Left lobe of liver (tissue), 2 donors: Measurements from ENCODE around the gene MAGI2. TPM values are rescaled to one million over a fixed set of nuclear protein-coding genes. Genes with fewer than 3 reads are reported as not detected.
A peak's percentile ranks its signal among the peaks of the same experiment; 100 is the strongest.

Experiments
- ATAC-seq: fragments of 200-7000 bp; cut with Tn5 transposase; one replicate; pipeline ENCODE4 v1.9.1; 2020; ENCODE audit warnings: mild to moderate bottlenecking, moderate library complexity
- DNase-seq: peaks from one replicate; pipeline ENCODE4 v3.0.0-alpha.2; 2020; ENCODE audit warnings: low spot score
- total RNA-seq: library from RNA; stranded (reverse); gene quantifications from one replicate; pipeline ENCODE4 v1.2.1, GENCODE V29; 2021
- donor health status: DM: no; HTN: no; CAD: no; lungs with moderate emphysema.
- donor health status: DM: no; HTN: yes; CAD: no.

The MAGI2 gene
- total RNA-seq, 1 donor from 2014 or later, result 2.9 TPM

- no peak for DNase-seq
- no peak for ATAC-seq
Measured at GRCh38 chr7:79381921-79382320, 71.5 kb downstream of the MAGI2 start.

- ATAC-seq, result no peak
Measured at GRCh38 chr7:79377097-79377496, 76.4 kb downstream of the MAGI2 start.

GRCh38 chr7:79376299-79377025 is 77.0 kb downstream of the MAGI2 start:
- DNase-seq (no peak), ATAC-seq (no peak)

More at GRCh38 chr7:79377097-79377496, 76.4 kb downstream of the MAGI2 start:
- DNase-seq, result no peak

DNA sequence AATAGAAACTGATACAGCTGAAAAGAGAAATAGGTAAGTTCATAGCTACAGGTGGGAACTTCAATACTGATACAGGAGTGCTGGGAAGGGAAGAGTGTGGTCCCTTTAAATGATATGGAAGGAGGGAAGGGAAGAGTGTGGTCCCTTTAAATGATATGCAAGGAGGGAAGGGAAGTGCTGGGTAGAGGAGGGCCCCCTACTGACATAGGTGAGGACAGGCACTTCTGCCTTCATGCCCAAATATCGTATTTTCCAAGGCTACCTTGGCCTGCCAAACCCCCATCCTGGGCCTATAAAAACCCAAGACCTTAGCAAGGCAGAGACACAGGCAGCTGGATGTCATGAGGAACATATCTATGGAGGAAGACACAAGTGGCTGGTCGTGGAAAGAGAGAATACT is 92.3 kb downstream of the MAGI2 start:
- ATAC-seq, result no peak
- DNase-seq, result no peak

GRCh38 chr7:79359827-79360226 is 93.6 kb downstream of the MAGI2 start:
- ATAC-seq (no peak), DNase-seq (no peak)

GRCh38 chr7:79357101-79357500 is 96.4 kb downstream of the MAGI2 start:
- ATAC-seq (no peak), DNase-seq (no peak)

DNA sequence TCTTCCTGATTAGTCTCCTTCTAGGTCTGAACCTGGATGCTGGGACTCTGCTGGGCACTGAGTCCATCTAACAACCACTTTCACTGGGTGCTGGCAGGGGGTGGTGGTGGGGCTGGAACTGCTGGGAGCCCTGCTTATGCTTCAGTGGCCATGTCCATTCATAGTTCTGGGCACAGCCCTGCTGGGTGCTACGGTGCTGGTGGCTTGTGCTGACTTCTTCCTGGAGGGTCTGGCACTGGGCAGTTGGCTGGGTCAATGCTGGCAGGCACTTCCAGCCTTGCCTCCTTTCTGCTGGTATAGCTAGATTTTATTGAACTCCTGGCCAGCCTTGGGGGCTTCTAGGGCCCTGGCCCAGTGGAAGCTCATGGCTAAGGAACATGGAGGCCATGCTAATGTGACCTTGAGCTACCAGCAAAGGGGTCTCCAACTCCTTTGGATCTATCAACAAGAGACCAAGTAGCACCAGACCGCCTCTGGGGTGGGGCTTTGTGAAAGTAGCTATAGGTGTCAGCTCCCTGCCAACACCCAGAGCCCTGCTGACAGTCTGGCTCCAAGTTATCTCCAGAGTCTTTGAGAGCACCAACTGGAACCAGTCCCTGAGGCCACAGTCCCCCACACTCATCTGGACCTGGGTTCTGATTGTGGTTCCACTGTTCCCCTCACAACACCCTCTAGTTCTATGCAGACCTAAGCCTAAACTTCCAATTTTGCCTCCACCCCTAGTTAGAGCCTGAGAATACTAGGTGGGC is 99.6 kb downstream of the MAGI2 start:
- no peak for DNase-seq

GRCh38 chr7:79352323-79352722 is 101.1 kb downstream of the MAGI2 start:
- DNase-seq (no peak), ATAC-seq (peak; percentile 94)

More for the DNA sequence above, 99.6 kb downstream of the MAGI2 start:
- no peak for ATAC-seq

DNA sequence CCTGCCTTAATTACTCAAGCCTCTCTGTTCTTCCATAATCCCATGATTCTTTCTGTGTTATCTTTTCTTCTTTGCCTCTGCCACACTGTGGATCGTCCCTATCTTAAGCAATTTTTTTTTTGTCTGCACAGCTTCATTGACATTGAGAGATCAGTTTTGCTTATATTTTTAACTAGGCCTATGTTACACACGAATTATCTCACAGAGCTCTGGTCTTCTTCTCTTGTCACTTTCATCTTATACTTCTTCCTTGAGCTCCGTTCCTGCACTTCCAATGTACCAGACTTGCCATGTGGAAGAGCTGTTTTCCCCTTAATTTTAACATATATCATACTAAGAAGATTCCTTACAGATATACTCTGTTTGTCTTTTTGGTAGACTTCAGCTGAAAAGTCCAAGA is 106.1 kb downstream of the MAGI2 start:
- no peak for DNase-seq

GRCh38 chr7:79341902-79342301 is 111.6 kb downstream of the MAGI2 start:
- ATAC-seq (peak; percentile 66), DNase-seq (no peak)

More for the DNA sequence above, 106.1 kb downstream of the MAGI2 start:
- ATAC-seq, result no peak

- no peak for DNase-seq
- ATAC-seq, result no peak
Measured at GRCh38 chr7:79340212-79340611, 113.3 kb downstream of the MAGI2 start.

GRCh38 chr7:79339208-79339925 is 114.1 kb downstream of the MAGI2 start:
- DNase-seq, result no peak
- no peak for ATAC-seq

- ATAC-seq (no peak), DNase-seq (no peak)
Measured at GRCh38 chr7:79337717-79338116, 115.8 kb downstream of the MAGI2 start.

DNA sequence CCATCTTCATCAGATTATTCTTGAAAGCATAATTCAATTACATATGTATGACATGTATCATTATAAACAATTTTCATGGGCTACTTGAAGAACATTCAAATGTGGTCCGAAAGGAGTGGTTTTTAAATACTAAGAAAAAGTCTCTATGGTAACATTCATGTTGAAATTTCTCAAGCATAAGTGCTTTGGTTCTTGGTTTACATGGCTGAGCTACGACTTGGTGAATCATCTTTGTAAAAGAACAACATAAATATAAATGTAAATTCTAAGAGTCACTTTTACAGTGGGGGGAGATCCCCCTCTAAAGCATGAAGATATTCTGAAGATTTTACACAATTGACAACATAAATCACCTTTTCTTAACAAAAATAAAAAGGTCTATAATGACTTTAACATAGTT is 118.6 kb downstream of the MAGI2 start:
- no peak for ATAC-seq

DNA sequence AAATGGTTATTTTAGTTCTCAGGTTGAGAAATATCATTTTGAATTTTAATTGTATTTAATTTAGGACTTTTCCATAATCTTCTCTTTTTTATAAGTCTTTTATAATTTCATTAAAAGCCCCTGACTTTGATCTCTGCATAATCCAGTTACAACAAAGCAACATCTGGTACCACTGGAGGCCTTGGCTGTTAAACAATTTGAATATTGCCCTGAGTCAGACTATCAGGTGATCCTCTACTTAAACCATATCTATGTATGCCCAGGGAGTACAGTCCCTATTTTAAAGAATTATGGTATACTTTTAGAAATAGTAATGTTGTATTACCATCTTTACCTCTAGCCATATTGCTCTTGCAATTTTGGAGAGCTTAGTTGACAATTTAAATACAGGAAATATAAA is 119.1 kb downstream of the MAGI2 start:
- no peak for DNase-seq
- ATAC-seq, result no peak

More for the DNA sequence above, 118.6 kb downstream of the MAGI2 start:
- DNase-seq, result no peak

DNA sequence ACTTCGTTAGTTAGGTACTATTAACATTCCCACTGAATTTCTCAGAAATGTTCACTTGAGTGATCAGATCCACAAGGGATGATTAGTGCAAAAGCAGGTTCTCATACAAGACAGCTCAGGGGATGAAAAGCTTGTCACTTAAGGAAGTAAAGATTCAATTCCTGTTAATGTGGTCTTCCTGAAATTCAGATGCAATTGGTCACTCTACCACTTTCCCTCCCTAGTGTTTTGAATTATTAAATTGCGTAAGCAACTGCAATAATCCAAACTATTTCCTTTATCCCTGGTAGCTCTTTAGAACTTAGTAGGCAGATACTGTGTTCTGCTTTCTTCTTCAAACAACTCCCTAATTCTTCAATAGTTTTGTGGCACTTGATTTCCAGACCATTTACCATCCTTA is 121.4 kb downstream of the MAGI2 start:
- DNase-seq (no peak), ATAC-seq (no peak)

DNA sequence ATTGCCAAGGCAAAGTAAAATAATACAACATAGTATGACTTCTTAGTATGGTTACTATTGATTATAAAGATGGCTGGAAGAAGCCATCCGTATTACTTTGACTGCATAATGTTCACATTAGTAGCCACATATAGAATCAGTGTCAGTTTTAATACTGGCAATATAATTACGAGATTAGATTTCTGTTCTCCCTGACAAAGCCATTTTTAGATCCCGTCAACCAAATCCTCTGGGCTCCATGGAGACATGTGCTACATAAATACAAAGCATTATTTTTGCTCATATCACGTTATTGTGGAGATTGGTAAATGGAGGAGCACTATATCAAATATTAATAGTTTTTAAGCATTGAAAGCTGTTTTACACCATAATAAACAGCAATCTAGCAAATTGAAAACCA is 124.0 kb downstream of the MAGI2 start:
- DNase-seq, result no peak
- ATAC-seq, result no peak

- DNase-seq (no peak), ATAC-seq (no peak)
Measured at GRCh38 chr7:79320741-79321473, 132.6 kb downstream of the MAGI2 start.

DNA sequence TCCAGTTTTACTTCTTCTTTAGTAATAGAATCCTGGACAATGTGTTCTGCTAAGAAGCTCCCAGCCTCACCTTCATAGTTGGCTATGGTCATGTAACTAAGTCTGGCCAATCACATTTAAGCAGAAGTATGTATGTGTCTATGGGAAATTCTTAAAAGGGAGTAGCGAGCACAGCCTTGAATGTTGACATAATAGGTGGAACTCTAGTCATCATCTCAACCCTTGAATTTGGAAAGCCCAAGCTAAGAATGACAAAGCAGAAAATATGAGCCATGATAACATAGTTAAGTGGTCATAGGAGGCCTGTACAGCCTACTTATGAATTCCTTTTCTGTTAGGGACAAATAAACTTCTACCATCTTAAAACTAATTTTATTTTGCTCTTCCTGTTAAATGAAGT is 134.1 kb downstream of the MAGI2 start:
- no peak for ATAC-seq
- DNase-seq, result no peak

DNA sequence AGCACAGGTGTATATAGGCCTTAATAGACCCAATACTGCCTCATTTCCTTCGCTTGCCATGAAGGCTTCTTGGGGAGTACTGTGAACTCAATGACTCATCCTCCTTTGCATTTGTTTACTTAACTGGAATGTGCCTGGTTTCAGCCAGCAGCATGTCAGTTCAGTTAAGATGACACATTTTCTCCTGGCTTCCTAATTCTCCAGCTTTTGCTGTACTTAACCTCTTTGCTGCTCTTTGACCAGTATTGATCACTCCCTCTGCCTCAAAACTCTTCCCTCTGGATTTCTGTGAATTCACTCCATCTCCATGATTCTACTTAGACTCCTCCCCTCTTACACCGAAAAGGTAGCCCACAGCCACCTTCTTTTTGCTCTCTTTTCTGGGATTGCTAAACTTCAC is 135.7 kb downstream of the MAGI2 start:
- DNase-seq (no peak), ATAC-seq (peak; percentile 83)

DNA sequence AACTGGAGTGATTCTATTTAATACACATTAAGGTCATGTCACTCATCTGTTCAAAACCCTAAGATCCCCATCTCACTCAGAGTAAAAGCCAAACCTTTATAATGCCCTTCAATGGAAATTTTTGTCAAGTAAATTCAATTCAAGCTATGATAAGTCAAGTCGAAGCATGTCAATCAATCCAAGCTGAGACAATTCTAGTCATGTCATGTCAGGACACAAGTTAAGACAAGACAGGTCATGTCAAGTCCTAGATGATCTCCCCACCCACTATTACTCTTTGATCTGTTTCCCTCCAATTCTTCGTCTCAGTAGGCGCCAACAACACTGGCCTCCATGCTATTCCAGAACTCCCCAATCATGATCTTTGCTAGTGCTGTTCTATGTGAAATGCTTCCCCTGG is 141.4 kb downstream of the MAGI2 start:
- no peak for ATAC-seq
- no peak for DNase-seq
